Body of pancreas (tissue), 4 donors: ENCODE results near the gene DNALI1.

Source experiments
- CTCF ChIP-seq, 7 experiments: fragments of 450-650 bp in 4 of 7; fragments of 200-600 bp in 3 of 7; sonication (generic) in 3 of 7; IDR thresholded peaks; one replicate each; pipeline ENCODE4 v1.5.1; 2016 to 2019; ENCODE audit warnings: antibody characterized with exemption in 7 of 7
- POLR2A ChIP-seq, 3 donors: fragments of 450-650 bp; IDR thresholded peaks; one replicate each; pipeline ENCODE4 v1.6.1; 2016; ENCODE audit warnings: antibody characterized with exemption in 3 of 3, mild to moderate bottlenecking in 2 of 3

GRCh38 chr1:37612186-37612585 lies 55.4 kb downstream of the DNALI1 start:
- TF ChIP-seq CTCF (IDR thresholded peaks at IDR 0.05) (no peak), POLR2A (IDR thresholded peaks at IDR 0.05) (no peak)
